LHCN-M2 (cell line): ENCODE data around the gene HDAC7. TPM values are rescaled to one million over a fixed set of nuclear protein-coding genes. Genes with fewer than 3 reads are reported as not detected.
A peak's percentile ranks its signal among the peaks of the same experiment; 100 is the strongest.

Experiments
- DNase-seq: peaks from one replicate; pipeline ENCODE4 v3.0.0-alpha.2; 2012; ENCODE audit warnings: low read depth
- total RNA-seq: library from RNA; depleted of rRNA; stranded (reverse); fragments of >200 nt; gene quantifications from 2 replicates; pipeline ENCODE4 v1.2.3, GENCODE V29; 2014

HDAC7 gene
- total RNA-seq, 1 experiment from 2014 or later: 26.3 TPM

GRCh38 chr12:47747596-47748506, 71.9 kb downstream of the HDAC7 start:
- DNase-seq: no peak

GRCh38 chr12:47747126-47747525, 72.6 kb downstream of the HDAC7 start:
- no peak for DNase-seq

- DNase-seq: no peak
Measured at GRCh38 chr12:47746523-47746922, 73.2 kb downstream of the HDAC7 start.

- no peak for DNase-seq
Measured at GRCh38 chr12:47746073-47746472, 73.6 kb downstream of the HDAC7 start.

GRCh38 chr12:47745485-47746041, 74.1 kb downstream of the HDAC7 start:
- no peak for DNase-seq

GRCh38 chr12:47744778-47745436, 74.8 kb downstream of the HDAC7 start:
- DNase-seq: no peak

GRCh38 chr12:47744005-47744651, 75.6 kb downstream of the HDAC7 start:
- DNase-seq: no peak

GRCh38 chr12:47743311-47743860, 76.3 kb downstream of the HDAC7 start:
- DNase-seq: no peak

GRCh38 chr12:47742253-47742825, 77.4 kb downstream of the HDAC7 start:
- DNase-seq: no peak

- DNase-seq: peak; percentile 78
Measured at GRCh38 chr12:47741340-47741703, 78.4 kb downstream of the HDAC7 start.

GRCh38 chr12:47740606-47741339, 78.9 kb downstream of the HDAC7 start:
- no peak for DNase-seq

GRCh38 chr12:47739979-47740378, 79.7 kb downstream of the HDAC7 start:
- no peak for DNase-seq

- DNase-seq: no peak
Measured at GRCh38 chr12:47739297-47739696, 80.4 kb downstream of the HDAC7 start.

- no peak for DNase-seq
Measured at GRCh38 chr12:47737936-47738594, 81.6 kb downstream of the HDAC7 start.

GRCh38 chr12:47736877-47737676, 82.6 kb downstream of the HDAC7 start:
- peak; percentile 57 for DNase-seq

GRCh38 chr12:47736216-47736615, 83.5 kb downstream of the HDAC7 start:
- DNase-seq: no peak

- no peak for DNase-seq
Measured at GRCh38 chr12:47735649-47736048, 84.1 kb downstream of the HDAC7 start.

- no peak for DNase-seq
Measured at GRCh38 chr12:47734725-47735480, 84.8 kb downstream of the HDAC7 start.

- DNase-seq: no peak
Measured at GRCh38 chr12:47733142-47733541, 86.6 kb downstream of the HDAC7 start.
